Smooth muscle cell of the brain vasculature (primary cell): Measurements from ENCODE around the gene CDKN2AIP.
"Not testable (repeated sequence)": the region's sequence is repeated elsewhere in the genome, so short reads cannot be mapped to it uniquely, and the experiment has no call there.

Experiments
- DNase-seq: peaks from one replicate; pipeline ENCODE4 v3.0.0-alpha.2; 2012; ENCODE audit warnings: low read depth, low spot score

CDKN2AIP gene

DNA sequence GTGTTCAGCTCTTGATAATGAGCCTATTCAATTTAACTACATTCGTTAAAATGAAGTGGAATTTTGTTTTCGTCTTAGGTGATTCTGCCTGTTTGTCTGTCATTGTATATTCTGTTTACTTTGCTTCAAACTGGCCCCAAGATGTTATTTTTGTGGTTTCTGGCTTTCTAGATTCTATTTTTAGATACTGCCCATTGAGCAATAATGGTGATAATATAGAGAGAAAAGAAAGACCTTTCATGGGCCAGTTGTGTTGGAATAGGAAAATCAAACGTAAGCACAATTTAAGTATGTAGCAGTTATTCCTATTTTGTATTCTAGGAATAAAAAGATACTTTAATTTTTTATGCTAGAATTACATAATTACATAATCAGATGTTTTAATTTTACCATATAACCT lies 4.0 kb downstream of the CDKN2AIP start:
- DNase-seq: no peak

GRCh38 chr4:183449193-183449882 lies 4.9 kb downstream of the CDKN2AIP start:
- no peak for DNase-seq

DNA sequence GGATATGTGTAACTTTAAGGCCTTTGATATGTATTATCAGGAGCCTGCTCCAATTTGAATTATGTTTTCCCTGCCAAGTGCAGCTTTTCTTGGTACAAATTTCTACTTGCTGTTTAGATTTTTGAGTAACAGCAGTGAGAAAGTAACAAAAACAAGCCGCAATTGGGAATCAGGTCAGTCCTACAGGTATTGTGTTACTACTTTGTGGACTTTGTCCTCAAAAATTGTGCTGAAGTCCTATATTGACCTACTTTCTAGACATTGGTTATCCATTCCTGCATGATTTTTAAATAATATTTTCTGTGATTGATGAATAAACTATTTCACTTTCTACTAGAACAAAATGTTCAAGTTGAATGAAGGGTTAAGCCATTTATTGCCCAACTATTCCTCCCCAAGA lies 5.7 kb downstream of the CDKN2AIP start:
- DNase-seq: no peak

DNA sequence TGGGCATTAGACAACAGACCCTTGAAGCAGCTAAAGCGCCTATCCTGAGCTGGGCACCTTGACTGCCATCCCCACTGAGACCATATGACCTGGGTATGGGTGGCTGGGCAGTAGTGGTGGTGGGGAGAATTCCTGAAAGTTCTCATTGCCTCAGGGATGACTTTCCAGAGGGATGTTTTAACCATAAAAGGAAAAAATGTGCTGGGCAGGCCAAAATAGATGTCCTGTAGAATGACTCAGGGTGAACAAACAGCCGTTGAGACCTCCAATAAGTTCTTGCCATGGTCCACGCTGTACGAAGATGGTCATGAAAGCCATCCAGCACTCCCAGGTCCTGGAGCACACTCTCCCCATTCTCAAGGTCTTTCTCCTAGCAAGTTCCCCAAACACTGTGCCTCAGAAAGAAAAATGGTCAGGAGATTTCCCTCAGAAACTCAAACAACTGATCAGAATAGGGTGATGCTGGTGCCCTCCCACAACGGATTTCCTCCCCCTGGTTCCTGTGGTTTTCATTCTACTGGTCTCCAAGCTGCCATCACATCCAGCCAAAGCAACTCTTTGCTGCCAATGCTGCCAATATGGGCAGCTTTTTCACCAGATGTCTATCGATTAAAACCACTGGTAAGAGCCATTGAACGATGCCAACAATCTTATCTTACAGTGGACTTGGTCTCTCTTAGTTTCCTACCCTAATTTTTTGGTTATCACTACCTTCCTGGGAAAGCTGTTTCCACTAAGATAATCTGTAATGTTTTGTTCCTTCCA lies 11.2 kb downstream of the CDKN2AIP start:
- DNase-seq: no peak

- DNase-seq: no peak
These were observed 13.6 kb downstream of the CDKN2AIP start for GRCh38 chr4:183458005-183458404.

DNA sequence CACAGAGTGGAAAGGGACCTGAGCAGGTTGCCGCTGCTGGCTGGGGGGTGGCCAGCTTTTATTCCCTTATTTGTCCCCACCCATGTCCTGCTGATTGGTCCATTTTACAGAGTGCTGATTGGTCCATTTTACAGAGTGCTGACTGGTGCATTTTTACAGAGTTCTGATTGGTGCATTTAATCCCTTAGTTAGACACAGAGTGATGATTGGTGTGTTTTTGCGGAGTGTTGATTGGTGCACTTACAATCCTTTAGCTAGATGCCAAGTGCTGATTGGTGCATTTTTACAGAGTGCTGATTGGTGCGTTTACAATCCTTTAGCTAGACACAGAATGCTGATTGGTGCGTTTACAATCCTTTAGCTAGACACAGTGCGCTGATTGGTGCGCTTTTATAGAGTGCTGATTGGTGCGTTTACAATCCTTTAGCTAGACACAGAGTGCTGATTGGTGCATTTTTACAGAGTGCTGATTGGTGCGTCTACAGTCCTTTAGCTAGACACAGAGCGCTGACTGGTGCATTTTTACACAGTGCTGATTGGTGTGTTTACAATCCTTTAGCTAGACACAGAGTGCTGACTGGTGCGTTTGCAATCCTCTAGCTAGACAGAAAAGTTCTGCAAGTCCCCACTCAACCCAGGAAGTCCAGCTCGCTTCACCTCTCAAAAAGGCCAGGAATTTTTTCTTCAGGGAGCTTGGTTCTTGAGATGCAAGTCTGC lies 19.6 kb downstream of the CDKN2AIP start:
- DNase-seq: not testable (repeated sequence)

- DNase-seq: not testable (repeated sequence)
These were observed 21.4 kb downstream of the CDKN2AIP start for GRCh38 chr4:183465879-183466278.

- no peak for DNase-seq
These were observed 22.8 kb downstream of the CDKN2AIP start for GRCh38 chr4:183467246-183467645.

DNA sequence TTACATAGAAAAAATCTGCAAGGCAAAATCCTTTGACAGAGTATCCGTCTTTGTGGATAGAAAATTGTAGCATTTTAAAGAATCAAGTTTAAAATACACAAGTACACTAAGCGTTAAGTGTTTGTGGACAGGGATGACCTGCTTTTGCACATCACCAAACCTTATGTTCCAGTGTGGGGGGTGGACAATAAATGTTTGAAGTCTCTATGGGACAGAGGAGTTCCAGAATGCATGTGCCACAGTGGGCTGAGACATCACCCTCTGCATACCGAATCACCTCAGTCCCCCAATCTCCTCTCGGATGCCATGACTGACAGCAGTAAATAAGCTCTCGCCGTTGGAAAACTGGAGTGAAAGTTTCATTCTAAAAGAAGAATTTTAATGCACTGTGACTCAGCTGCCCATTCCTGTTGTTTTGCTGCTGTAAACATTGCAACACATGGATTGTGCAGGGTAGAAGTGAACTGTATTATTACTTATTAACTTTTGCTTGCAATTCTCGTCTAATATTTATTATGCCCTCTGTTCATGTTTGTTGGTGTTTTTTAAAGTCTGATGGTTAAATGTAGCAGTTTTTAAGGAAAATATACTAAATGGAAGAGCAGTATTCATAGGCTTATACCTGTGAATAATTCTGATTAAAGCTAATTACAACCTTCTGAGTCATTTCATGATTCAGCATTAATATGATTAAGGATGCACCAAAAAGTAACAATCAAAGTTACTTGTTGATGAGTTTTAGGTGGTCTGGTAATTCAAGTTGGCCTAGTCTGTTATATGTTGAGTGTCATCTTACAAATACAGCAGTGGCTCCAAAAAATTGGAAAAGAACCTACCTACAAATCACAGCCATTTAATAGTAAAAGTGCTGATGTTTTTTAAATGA lies 24.0 kb downstream of the CDKN2AIP start:
- no peak for DNase-seq

GRCh38 chr4:183469285-183469684 lies 24.8 kb downstream of the CDKN2AIP start:
- DNase-seq: no peak

DNA sequence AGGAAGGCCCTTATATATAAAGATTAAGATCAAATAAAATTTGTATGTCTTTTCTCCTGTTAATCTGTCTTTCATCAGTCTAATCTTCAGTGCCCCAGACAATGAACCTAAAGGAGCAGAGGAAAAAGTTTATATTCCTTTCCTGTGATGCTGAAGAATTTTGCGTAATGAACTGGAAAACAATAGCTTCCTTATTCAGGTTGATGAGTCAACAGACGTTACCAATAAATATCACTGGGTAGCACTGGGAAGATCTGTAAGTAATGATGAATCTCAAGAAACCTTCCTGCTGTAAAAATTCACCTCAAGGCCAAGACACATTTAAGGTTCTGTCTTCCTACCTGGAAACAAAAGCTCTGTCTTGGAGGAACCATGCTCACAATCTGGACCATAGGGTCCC lies 25.5 kb downstream of the CDKN2AIP start:
- no peak for DNase-seq

DNA sequence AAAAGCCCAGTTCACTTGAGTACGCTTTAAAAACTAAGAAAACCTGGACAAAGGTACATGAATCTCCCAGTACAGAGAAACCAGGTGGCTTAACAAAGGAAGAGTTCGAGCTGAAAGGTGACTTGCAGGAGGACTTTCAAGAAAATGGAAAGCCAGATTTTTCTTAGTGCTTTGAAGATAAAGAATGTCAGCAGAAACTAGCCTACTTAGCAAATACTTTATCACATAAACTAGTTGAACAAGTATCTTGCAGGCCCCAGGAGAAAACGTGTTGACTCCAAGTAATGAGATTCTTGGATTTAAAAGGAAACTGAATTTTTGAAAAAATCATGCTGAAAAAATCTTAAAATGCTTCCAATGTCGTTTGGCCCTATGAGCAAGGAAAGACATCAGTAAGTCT lies 26.4 kb downstream of the CDKN2AIP start:
- no peak for DNase-seq

DNA sequence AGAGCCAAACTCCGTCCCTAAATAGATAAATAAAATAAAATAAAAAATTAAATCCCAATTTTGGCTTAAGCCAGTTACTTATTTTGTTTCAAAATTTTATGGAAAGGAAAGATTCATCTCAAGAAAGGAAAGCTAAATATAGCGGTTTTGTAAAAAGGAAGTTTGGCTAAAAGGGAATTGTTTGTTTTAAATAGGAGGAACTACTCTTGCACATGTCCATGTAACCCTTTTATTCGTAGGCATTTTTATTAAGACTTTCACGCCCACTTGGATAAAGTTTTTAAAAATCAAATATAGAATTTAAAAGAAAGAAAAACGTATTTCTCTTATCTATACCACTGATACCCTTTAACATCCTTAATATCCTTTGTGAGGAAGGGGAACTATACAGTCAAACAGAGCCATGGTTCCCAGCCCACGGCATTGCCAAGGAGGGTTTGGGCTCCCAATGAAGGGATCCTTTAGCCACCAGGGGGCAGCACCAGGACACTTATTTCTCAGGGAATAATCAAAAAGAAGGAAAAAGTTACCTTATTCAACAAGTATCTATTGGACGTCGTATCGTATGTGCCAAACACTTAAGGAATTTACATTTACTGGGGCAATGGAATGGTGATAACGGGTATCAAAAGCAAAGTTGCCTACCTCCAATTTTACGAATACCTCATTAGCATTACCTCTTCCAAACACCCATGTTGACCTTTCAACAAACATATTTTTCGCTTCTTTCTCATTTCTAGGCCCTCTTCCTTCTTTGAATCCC lies 27.7 kb downstream of the CDKN2AIP start:
- DNase-seq: peak; percentile 57

DNA sequence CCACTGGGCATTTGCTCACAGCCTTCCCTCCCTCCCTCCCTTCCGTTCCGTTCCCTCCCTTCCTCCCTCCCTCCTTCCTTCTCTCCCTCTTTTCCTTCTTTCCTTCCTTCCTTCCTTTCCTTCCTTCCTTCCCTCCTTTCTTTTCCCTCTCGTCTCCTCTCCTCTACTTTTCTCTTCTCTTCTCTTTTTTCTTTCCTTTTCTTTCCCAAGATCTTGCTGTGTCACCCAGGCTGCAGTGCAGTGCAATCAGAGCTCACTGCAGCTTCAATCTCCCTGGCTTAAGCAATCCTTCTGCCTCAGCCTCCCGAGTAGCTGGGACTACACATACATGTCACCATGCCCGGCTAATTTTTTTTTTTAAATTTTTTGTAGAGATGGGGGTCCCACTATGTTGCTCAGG lies 33.7 kb downstream of the CDKN2AIP start:
- no peak for DNase-seq

- no peak for DNase-seq
These were observed 34.5 kb downstream of the CDKN2AIP start for GRCh38 chr4:183478926-183479325.

DNA sequence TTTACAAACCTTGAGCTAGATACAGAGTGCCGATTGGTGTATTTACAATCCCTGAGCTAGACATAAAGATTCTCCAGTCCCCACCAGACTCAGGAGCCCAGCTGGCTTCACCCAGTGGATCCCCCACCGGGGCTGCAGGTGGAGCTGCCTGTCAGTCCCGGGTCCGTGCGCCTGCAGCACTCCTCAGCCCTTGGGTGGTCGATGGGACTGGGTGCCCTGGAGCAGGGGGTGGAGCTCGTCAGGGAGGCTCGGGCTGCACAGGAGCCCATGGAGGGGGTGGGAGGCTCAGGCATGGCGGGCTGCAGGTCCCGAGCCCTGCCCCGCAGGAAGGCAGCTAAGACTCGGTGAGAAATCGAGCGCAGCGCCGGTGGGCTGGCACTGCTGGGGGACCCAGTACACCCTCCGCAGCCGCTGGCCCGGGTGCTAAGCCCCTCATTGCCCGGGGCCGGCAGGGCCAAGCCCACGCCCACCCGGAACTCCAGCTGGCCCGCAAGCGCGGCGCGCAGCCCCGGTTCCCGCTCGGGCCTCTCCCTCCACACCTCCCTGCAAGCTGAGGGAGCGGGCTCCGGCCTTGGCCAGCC lies 38.2 kb downstream of the CDKN2AIP start:
- not testable (repeated sequence) for DNase-seq

DNA sequence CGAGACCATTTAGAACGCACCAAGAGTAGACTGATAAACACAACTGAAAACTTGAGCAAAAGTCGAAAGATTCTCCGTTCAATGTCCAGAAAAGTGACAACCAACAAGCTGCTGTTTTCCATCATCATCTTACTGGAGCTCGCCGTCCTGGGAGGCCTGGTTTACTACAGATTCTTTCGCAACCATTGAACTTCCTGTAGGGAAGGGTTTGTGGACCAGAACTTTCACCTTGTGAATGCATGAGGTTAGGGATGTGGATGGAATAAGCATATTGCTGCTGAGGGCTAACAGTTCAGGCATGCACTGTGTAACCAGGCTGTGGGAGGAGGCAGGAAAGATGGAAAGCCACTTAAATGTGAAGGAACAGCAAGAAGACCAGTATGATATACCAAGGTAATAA lies 39.6 kb downstream of the CDKN2AIP start:
- no peak for DNase-seq

DNA sequence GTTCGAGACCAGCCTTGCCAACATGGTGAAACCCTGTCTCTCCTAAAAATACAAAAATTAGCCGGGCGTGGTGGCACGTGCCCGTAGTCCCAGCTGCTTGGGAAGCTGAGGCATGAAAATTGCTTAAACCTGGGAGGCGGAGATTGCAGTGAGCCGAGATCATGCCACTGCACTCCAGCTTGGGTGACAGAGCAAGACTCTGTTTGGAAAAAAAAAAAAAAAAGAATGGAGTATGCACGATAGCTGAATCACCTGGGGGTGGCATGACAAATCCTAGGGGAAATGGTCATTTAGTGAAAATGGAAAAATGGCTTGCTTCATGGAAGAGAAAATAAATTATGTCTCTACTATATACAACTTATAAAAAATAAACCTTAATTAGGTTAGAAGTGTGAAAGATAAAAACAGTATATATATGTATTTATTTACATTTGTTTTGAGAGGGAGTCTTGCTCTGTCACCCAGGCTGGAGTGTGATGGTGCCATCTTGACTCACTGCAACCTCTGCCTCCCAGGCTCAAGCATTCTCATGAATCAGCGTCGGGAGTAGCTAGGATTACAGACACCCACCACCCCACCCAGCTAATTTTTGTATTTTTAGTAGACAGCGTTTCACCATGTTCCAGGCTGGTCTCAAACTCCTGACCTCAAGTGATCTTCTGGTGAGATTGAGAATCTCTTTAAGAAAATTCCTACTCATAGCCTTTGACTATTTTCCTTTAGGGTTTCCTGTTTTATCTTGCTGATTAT lies 41.1 kb downstream of the CDKN2AIP start:
- no peak for DNase-seq

- no peak for DNase-seq
These were observed 48.4 kb downstream of the CDKN2AIP start for GRCh38 chr4:183492791-183493222.

- no peak for DNase-seq
These were observed 48.8 kb downstream of the CDKN2AIP start for GRCh38 chr4:183493246-183493645.
